ENCODE measurements around the gene STEAP1.

STEAP1 gene

GRCh38 chr7:90167361-90167760, 13.1 kb downstream of the STEAP1 start:
- no peaks in the 10 kb centered on the region for H3K27me3 ChIP-seq
- H3K9me3 ChIP-seq = no peaks in the 10 kb centered on the region
- no peak for TF ChIP-seq CTCF (IDR thresholded peaks at IDR 0.05; ENCODE audit: low read depth, low read length)
- H3K4me3 ChIP-seq (ENCODE audit: low read depth, low read length) = no peak overlapping the region
- no peak for DNase-seq
- H3K36me3 ChIP-seq = no peaks in the 10 kb centered on the region
- H3K4me1 ChIP-seq = no peaks in the 10 kb centered on the region

- Histone ChIP-seq H3K36me3 (no peaks in the 10 kb centered on the region), H3K9me3 (no peaks in the 10 kb centered on the region), H3K27me3 (no peaks in the 10 kb centered on the region), H3K4me1 (no peaks in the 10 kb centered on the region), H3K4me3 (ENCODE audit: low read depth, low read length) (no peak overlapping the region)
- no peak for TF ChIP-seq CTCF (IDR thresholded peaks at IDR 0.05; ENCODE audit: low read depth, low read length)
- no peak for DNase-seq
Measured at GRCh38 chr7:90169891-90170290, 15.6 kb downstream of the STEAP1 start.

GRCh38 chr7:90172121-90172520, 17.9 kb downstream of the STEAP1 start:
- H3K4me3 ChIP-seq (ENCODE audit: low read depth, low read length) = no peak overlapping the region
- DNase-seq = no peak

GRCh38 chr7:90172624-90173023, 18.4 kb downstream of the STEAP1 start:
- no peak for TF ChIP-seq CTCF (IDR thresholded peaks at IDR 0.05; ENCODE audit: low read depth, low read length)
- Histone ChIP-seq H3K4me3 (ENCODE audit: low read depth, low read length) (no peak overlapping the region), H3K36me3 (no peaks in the 10 kb centered on the region), H3K27me3 (no peaks in the 10 kb centered on the region), H3K9me3 (no peaks in the 10 kb centered on the region), H3K4me1 (no peaks in the 10 kb centered on the region)
- DNase-seq = no peak

More at GRCh38 chr7:90172121-90172520, 17.9 kb downstream of the STEAP1 start:
- H3K36me3 ChIP-seq = no peaks in the 10 kb centered on the region
- H3K9me3 ChIP-seq = no peaks in the 10 kb centered on the region
- no peaks in the 10 kb centered on the region for H3K4me1 ChIP-seq
- H3K27me3 ChIP-seq = no peaks in the 10 kb centered on the region
- TF ChIP-seq CTCF (IDR thresholded peaks at IDR 0.05; ENCODE audit: low read depth, low read length) = no peak

- DNase-seq = no peak
- Histone ChIP-seq H3K36me3 (no peaks in the 10 kb centered on the region), H3K4me1 (no peaks in the 10 kb centered on the region), H3K4me3 (ENCODE audit: low read depth, low read length) (no peak overlapping the region), H3K27me3 (no peaks in the 10 kb centered on the region), H3K9me3 (no peaks in the 10 kb centered on the region)
- TF ChIP-seq CTCF (IDR thresholded peaks at IDR 0.05; ENCODE audit: low read depth, low read length) = no peak
Measured at GRCh38 chr7:90173127-90173844, 19.0 kb downstream of the STEAP1 start.

- H3K27me3 ChIP-seq = no peaks in the 10 kb centered on the region
- no peak overlapping the region for H3K4me3 ChIP-seq (ENCODE audit: low read depth, low read length)
- no peak for DNase-seq
- H3K4me1 ChIP-seq = no peaks in the 10 kb centered on the region
- H3K9me3 ChIP-seq = no peaks in the 10 kb centered on the region
- no peak for TF ChIP-seq CTCF (IDR thresholded peaks at IDR 0.05; ENCODE audit: low read depth, low read length)
- H3K36me3 ChIP-seq = no peaks in the 10 kb centered on the region
Measured at GRCh38 chr7:90175667-90176066, 21.4 kb downstream of the STEAP1 start.
